ENCODE measurements around the gene DOCK1.

The DOCK1 gene

DNA sequence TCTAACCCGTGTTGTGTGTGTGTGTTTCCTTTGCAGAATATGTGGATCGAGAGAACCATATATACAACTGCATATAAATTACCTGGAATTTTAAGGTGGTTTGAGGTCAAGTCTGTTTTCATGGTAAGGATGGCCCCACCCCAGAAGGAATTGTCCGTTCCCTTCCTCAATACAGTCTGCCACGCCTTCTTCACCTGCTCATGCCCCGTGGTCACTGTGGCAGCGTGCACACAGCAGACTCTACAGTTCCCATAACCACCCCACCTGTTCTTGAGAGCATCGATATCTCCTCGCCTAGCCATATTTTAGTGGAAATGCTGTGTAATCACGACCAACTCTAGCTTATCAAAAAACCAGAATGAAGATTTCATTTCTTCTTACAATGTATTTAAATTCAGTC is 509.9 kb downstream of the DOCK1 start:
- DNase-seq = no peak

- no peak for DNase-seq
Observed at GRCh38 chr10:127415901-127416581, 510.8 kb downstream of the DOCK1 start.

- DNase-seq = no peak
Observed at GRCh38 chr10:127417031-127417430, 511.8 kb downstream of the DOCK1 start.

DNA sequence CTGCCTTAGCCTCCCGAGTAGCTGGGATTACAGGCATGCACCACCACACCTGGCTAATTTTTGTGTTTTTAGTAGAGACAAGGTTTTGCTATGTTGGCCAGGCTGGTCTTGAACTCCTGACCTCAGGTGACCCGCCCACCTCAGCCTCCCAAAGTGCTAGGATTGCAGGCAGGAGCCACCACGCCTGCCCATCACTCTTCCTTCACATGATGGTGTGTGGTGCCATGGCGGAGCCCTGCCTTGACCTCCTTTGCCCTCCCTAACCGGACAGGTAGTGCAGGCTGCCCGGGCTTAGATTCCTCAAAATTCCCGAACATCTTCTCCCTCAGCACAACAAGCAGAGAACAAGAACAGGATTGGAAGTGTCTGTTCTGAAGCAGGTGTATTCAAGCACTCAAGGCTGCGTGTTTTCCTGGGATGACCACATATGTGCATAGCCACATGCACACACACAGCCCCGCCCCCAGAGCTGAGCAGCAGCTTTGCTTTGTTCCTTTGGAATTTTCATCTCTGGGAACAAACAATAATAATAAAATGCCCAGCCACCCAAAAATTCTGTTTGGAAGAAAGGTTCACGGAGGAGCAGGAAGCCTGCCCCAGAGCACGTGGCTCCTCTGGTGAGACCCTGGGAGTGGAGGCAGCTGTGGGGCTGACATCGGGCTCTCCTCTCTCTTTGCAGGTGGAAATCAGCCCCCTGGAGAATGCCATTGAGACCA is 512.6 kb downstream of the DOCK1 start:
- no peak for DNase-seq

DNA sequence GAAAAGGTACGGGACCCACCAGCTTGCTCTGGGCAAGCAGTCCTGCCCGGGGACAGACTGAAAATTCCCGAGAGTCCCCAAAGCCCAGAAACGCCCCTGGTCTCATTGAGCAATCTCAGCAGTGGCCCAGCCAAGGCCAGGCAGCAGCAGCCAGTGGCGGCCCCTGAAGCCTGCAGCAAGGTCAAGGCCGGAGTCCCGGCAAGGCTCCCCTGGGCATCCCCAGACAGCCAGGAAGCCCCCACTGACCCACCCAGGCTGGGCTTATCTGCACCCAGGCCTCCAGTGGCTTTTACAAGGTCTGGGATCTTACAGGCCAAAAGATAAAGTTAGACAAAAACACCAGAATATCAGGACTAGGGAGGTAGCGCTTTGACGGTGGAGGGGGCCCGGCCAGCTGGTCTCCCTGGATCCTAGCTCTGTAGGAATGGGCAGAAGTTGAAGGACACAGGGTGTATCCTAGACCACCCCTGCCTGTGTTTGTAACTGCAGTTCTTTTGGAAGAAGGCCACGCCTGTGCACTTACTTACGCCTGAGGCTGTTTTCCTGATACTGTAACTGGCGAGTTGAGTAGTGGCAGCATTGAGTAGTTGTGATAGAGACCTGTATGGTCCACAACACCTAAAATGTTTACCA is 513.4 kb downstream of the DOCK1 start:
- no peak for DNase-seq

DNA sequence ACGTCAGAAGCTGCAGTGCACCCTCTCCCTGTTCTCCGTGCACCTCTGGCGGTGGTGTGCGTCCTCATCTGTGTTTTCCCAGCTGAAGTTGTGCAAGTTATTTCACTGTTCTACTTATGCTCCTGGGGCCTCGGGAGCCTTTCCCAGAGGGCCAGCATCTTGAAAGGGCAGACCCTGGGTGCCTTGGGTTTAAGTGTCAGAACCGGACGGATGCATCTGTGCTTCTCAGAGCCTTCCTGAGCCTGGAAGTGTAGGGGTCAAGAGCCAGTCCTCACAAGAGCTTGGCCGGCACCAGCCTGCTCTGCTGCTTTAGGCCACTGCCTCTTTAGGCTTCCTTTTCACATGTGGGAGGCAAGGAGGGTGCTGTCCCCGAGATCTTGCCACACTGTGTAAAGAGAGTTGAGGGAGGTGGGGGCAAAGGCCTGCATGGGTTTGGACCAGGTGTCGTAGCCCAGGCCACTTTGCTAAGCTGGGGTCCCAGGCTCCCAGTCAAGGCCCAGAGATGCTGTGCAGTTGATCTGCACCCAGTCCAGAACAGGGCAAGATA is 515.0 kb downstream of the DOCK1 start:
- no peak for DNase-seq

DNA sequence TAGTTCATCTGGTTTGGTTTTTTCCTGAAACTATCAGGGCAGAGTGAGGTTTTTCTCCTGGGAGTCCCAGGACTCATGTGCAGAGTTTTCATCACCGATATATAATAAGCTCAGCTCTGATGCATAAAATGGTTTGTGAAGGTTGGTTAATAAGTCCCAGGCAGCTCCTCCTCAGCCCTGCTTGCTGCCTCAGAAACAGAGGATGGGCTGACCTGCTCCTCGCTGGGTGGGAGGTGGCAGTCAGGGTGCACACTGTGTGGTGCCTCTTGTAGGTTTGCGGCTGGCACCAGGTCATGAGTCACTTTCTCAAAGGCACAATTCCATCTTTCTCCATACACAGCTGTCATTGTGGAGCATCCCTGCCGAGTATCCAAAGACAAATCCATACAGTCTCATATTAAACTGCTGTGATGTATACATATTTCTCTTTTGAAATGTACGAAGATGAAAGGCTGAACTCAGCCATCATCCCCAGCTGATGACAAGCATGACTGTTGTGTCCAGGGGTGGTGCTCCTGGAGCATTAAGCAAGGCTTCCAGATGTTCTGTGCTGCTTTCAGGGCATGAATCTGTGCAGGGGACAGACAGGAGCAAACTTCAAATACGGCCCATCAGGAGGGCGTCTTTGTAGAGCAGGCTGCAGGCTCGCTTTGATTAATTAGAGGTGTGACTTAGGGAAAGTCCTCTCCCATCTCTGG is 518.1 kb downstream of the DOCK1 start:
- no peak for DNase-seq

GRCh38 chr10:127424594-127425264 is 519.5 kb downstream of the DOCK1 start:
- no peak for DNase-seq

- DNase-seq = no peak
Observed at GRCh38 chr10:127426746-127427145, 521.5 kb downstream of the DOCK1 start.

GRCh38 chr10:127427926-127428325 is 522.7 kb downstream of the DOCK1 start:
- no peak for DNase-seq

DNA sequence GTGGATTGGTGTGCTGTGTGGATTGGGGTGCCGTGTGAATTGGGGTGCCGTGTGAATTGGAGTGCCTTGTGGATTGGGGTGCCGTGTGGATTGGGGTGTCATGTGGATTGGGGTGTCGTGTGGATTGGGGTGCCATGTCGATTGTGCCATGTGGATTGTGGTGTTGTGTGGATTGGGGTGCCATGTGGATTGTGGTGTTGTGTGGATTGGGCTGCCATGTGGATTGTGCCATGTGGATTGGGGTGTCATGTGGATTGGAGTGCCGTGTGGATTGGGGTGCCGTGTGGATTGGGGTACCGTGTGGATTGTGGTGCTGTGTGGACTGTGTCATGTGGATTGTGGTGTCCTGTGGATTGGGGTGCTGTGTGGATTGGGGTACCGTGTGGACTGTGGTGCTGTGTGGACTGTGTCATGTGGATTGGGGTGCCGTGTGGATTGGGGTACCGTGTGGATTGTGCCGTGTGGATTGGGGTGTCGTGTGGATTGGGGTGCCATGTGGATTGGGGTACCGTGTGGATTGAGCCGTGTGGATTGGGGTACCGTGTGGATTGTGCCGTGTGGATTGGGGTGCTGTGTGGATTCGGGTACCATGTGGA is 523.3 kb downstream of the DOCK1 start:
- no peak for DNase-seq

DNA sequence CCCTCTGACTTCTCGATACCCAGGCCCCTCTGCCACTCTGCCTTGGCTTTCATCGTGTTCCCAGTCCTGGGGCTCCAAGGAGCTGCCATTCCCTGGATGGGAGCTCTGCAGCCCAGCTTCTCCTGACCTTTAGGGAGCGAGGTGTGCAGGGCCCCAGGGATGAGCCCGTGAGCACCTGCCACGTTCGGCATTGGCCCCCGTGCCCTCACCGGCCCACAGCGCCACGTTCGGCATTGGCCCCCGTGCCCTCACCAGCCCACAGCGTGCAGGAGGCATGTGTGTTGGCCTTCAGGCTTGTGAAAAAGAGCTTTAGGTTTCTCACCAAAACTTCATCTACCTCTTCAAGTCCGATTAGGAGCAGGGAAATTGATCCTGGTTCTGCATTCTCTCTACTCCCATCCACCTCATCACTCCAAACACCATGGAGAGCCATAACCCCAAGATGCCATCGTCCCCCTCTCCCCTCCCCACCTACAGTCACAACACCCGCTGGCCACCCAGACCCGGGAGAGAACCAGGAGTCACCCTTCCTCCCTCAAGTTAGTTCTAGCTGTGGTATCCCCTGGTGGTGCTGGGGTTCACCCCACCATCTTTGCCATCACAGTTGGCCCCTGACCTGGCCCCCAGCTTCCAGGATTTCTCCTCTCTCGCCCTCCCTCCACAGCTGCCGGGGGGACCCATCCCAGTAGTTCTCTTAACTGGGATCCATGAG is 524.5 kb downstream of the DOCK1 start:
- no peak for DNase-seq

- DNase-seq = no peak
Observed at GRCh38 chr10:127431525-127431924, 526.3 kb downstream of the DOCK1 start.

DNA sequence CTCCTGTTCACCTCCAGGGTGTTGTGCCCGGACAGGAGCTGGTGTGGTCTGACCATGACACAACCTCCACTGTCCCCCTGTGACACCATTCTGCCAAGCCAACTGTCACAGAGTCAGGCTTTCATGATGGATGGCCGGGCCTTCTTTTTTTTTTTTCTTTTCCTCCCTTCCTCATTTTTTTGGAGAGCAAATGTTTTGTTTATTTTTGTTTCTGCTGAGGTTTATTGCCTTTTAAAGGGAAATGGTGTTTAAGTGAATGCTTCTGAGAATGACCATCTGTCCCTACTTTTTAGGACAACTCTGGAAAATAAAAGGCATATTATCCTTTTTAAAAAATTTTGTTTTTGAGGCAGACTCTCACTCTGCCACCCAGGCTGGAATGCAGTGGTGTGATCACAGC is 528.8 kb downstream of the DOCK1 start:
- no peak for DNase-seq

DNA sequence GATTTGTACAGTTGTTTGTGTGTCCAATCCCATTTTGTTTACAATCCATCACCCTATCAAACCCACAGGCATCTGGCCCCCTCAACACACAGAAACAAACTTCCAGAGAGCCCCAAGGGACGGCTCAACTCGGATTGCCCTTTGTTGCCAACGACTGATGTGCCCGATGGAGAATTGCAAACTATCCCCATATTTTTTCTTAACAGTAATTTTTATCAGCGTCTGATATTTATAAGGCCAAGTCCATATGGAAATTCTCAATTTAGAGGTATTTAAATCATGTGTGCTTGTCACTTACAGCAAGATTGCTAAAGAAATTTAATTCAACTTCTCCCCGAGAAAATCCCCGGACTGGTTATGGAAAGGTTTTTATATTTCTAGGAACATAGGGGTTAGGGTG is 530.0 kb downstream of the DOCK1 start:
- DNase-seq = no peak

- no peak for DNase-seq
Observed at GRCh38 chr10:127440371-127440770, 535.1 kb downstream of the DOCK1 start.

- no peak for DNase-seq
Observed at GRCh38 chr10:127441350-127442219, 536.4 kb downstream of the DOCK1 start.

GRCh38 chr10:127442220-127442525 is 536.9 kb downstream of the DOCK1 start:
- DNase-seq = no peak

DNA sequence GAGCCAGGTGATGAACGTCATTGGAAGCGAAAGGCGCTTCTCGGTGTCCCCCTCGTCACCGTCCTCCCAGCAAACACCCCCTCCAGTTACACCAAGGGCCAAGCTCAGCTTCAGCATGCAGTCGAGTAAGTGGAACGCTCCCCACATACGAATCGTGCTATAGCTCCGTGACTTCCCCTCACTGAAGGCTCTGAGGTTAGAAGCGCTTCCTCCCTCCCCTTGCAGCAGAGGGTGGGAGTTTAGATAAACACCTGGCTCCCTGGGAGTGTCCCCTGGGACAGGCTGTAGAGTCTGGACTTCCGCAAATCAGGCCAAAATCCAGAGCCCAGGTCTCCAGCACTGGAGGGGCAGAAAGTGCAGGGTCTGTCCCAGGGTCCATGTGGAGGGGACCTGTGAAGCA is 538.9 kb downstream of the DOCK1 start:
- DNase-seq = no peak

DNA sequence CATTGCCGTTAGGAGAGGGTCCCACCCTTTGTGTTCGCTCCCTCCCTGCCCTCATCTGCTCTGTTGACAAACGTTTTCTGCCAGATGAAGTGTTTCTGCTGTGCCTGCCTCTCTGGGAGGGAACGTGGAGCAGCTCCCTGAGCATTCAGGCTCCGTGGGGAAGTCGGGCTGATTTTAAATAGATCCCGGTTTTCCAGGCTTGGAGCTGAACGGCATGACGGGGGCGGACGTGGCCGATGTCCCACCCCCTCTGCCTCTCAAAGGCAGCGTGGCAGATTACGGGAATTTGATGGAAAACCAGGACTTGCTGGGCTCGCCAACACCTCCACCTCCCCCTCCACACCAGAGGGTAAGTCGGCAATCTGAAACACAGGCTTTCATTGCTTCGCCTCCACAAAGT is 542.0 kb downstream of the DOCK1 start:
- no peak for DNase-seq

DNA sequence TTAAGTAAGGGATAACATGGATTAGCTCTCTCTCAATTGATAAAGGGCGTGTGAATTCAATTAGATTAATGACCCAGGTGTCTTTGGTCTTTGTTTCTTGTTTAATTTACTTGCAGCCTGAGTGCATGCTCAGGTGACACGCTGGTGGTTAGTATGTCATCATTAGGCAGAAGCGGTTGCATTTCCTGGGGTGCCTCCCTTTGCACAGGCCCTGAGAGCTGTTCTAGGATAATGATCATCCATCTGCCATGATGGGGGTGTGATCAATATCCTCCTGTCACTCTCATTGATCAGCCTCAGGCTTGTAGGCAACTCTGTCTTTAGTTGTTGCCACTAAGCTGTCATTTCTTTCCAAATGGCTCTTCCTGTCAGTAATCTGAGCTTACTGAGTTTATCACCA is 544.3 kb downstream of the DOCK1 start:
- no peak for DNase-seq

All from SHP77 treated with DMSO at 0.1 percent for 48 hours (cell line).